ENCODE measurements around the gene CNN2.
A peak's percentile ranks its signal among the peaks of the same experiment; 100 is the strongest.

The CNN2 gene

DNA sequence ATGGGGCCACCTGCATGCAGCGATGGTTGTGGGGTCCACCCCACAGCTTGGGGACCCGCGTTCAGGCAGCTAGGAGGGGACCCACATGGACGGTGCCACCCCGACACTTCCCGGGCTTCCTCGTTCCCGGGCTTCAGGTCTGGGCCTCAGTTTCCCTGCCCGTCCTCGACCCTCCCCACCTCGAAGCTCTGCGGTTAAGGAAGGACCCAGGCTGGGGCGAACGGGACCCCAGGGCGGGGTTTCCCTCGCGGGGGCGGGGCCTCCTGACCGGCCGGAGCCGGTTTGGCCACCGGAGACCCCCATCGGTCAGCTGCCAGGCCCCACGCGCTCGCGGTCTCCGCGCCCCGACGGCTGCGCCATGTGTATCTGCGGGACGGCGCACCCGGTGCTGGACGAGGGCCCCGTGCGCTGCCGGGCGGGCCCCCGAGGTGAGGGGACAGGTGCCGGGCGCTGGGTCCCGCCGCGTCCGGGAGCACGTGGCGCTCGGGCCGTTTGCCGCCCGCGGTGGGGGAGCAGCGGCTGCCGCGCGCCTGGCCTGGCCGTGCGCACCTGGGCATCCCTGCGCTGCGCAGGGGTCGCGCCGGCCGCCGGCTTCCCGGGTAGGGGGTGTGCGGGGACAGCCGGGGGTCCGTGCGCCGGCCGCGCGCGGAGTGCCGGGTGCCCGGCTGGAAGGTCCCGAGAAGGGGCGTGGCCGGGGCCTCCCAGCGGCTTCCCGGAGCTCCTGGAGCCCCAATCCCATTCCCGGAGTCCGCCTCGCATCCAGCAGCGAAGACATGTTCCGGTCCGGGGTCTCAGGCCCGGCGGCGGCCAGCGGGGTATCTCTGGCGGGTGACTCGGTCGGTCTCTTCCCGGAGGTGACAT lies 44.8 kb downstream of the CNN2 start:
- intact Hi-C loops (cut with micrococcal nuclease), result no loop called here
- Mint-ChIP-seq H3K9me3 (no peaks in the 10 kb centered on the region), H3K4me3 (no peak overlapping the region), H3K4me1 (ENCODE audit: low read depth) (peaks cover 55% of the 10 kb centered on the region), H3K36me3 (ENCODE audit: low read depth) (peaks cover 81% of the 10 kb centered on the region), H3K27ac (peak overlapping the region; percentile 50), H3K27me3 (no peaks in the 10 kb centered on the region)

DNA sequence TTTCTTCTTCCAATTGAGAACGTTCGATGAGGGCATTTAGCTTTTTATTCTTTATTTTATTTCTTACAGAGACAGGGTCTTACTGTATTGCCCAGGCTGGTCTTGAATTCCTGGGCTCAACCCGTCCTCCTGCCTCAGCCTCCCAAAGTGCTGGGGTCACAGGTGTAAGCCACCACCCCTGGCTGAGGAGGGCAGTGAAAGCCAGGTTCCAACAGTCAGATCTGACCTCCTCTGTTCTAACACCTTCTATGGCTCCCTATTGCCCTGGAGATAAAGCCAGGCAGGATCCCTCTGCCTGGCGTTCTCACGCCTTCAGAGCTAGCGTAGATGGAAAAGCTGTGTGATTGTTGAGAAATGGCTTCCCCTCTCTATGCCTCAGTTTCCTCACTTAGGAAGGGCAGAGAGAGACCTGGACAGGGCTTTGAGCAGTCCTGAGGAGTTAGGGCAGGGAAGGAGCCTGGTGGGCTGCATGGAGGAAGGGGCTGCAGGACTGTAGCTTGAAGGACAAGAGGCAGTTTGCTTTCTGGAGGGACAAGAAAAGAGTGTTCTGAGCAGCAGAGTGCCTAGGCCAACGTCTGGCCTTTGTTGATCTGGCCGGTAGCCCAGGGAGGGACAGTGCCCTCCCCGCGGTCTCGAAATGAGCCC lies 46.1 kb downstream of the CNN2 start:
- H3K4me3 Mint-ChIP-seq, result no peak overlapping the region
- no peaks in the 10 kb centered on the region for H3K9me3 Mint-ChIP-seq
- peaks cover 92% of the 10 kb centered on the region for H3K36me3 Mint-ChIP-seq (ENCODE audit: low read depth)
- no peaks in the 10 kb centered on the region for H3K27me3 Mint-ChIP-seq
- H3K27ac Mint-ChIP-seq, result peak overlapping the region; percentile 50
- H3K4me1 Mint-ChIP-seq (ENCODE audit: low read depth), result peaks cover 65% of the 10 kb centered on the region
- intact Hi-C loops (cut with micrococcal nuclease), result no loop called here

DNA sequence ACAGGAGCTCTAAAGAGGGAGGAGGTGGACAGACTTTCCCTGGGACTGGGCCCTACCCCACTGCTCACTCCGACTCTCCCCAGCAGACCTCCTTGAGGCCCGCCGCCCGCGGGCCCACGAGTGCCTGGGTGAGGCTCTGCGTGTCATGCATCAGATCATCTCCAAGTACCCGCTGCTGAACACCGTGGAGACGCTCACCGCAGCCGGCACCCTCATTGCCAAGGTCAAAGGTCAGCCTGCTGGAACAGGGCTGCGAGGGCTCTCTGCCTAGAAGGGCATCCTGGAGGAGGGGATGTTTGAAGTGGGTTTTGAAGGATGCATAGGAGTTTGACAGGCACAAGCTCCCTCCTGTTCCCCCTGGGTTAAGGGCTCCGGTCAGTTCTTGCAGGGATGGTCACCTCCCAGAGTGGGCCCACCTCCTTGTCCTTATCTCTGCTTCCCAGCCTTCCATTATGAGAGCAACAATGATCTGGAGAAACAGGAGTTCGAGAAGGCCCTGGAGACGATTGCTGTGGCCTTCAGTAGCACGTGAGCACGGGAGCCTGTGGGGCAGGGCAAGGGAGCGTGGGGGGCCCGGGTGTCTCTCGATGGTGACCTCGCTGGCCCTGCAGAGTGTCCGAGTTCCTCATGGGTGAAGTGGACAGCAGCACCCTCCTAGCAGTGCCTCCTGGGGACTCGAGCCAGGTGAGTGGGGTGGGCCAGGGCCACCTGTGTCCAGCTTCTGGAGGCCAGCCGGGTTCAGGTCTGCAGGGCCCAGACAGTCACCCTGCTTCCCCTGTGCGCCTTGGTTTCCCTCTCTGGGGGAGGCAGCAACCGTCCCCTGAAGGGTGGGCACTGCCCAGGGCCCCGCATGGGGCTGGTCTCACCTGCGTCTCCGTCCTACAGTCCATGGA lies 46.9 kb downstream of the CNN2 start:
- peaks cover 92% of the 10 kb centered on the region for H3K36me3 Mint-ChIP-seq (ENCODE audit: low read depth)
- peak overlapping the region; percentile 54 for H3K4me3 Mint-ChIP-seq
- peak overlapping the region; percentile 71 for H3K27ac Mint-ChIP-seq
- no peaks in the 10 kb centered on the region for H3K27me3 Mint-ChIP-seq
- H3K4me1 Mint-ChIP-seq (ENCODE audit: low read depth), result peaks cover 68% of the 10 kb centered on the region
- no peaks in the 10 kb centered on the region for H3K9me3 Mint-ChIP-seq
- intact Hi-C loops (cut with micrococcal nuclease), result no loop called here

- Mint-ChIP-seq H3K27me3 (no peaks in the 10 kb centered on the region), H3K9me3 (no peaks in the 10 kb centered on the region), H3K4me3 (peak overlapping the region; percentile 54), H3K4me1 (ENCODE audit: low read depth) (peaks cover 61% of the 10 kb centered on the region), H3K27ac (peak overlapping the region; percentile 71), H3K36me3 (ENCODE audit: low read depth) (peaks cover 92% of the 10 kb centered on the region)
- intact Hi-C loops (cut with micrococcal nuclease), result no loop called here
Observed at GRCh38 chr19:1073956-1074517, 47.6 kb downstream of the CNN2 start.

GRCh38 chr19:1074544-1075283 lies 48.3 kb downstream of the CNN2 start:
- peaks cover 92% of the 10 kb centered on the region for H3K36me3 Mint-ChIP-seq (ENCODE audit: low read depth)

DNA sequence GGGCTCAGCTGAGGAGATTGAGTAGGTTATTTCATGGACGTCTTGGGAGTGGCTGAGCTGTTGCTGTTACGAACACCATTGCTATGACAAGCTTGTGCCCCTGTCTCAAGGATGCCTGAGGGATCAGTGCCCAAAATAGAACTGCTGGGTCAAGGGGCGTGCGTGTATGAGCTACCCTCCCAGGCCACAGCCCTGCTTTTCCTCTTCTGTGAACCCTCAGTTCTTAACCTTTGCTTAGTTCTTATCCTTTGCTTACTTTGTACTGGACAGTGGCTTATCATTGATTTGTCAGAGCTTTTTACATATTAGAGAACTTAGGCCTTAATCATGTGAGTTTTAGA lies 49.6 kb downstream of the CNN2 start:
- H3K4me1 Mint-ChIP-seq (ENCODE audit: low read depth), result peaks cover 70% of the 10 kb centered on the region
- peak overlapping the region; percentile 84 for H3K27ac Mint-ChIP-seq
- no peaks in the 10 kb centered on the region for H3K27me3 Mint-ChIP-seq
- no peaks in the 10 kb centered on the region for H3K9me3 Mint-ChIP-seq
- peak overlapping the region; percentile 40 for H3K4me3 Mint-ChIP-seq
- H3K36me3 Mint-ChIP-seq (ENCODE audit: low read depth), result peaks cover 92% of the 10 kb centered on the region
- intact Hi-C loops (cut with micrococcal nuclease), result no loop called here

More at GRCh38 chr19:1074544-1075283, 48.3 kb downstream of the CNN2 start:
- intact Hi-C loops (cut with micrococcal nuclease), result no loop called here
- H3K4me3 Mint-ChIP-seq, result peak overlapping the region; percentile 54
- peaks cover 57% of the 10 kb centered on the region for H3K4me1 Mint-ChIP-seq (ENCODE audit: low read depth)
- H3K9me3 Mint-ChIP-seq, result no peaks in the 10 kb centered on the region
- H3K27me3 Mint-ChIP-seq, result no peaks in the 10 kb centered on the region
- peak overlapping the region; percentile 84 for H3K27ac Mint-ChIP-seq

- H3K9me3 Mint-ChIP-seq, result no peaks in the 10 kb centered on the region
- H3K27me3 Mint-ChIP-seq, result no peaks in the 10 kb centered on the region
- H3K4me3 Mint-ChIP-seq, result peak overlapping the region; percentile 74
- intact Hi-C loops (cut with micrococcal nuclease), result no loop called here
- peak overlapping the region; percentile 84 for H3K27ac Mint-ChIP-seq
- H3K4me1 Mint-ChIP-seq (ENCODE audit: low read depth), result peaks cover 75% of the 10 kb centered on the region
- H3K36me3 Mint-ChIP-seq (ENCODE audit: low read depth), result peaks cover 94% of the 10 kb centered on the region
Observed at GRCh38 chr19:1076951-1077350, 50.5 kb downstream of the CNN2 start.

DNA sequence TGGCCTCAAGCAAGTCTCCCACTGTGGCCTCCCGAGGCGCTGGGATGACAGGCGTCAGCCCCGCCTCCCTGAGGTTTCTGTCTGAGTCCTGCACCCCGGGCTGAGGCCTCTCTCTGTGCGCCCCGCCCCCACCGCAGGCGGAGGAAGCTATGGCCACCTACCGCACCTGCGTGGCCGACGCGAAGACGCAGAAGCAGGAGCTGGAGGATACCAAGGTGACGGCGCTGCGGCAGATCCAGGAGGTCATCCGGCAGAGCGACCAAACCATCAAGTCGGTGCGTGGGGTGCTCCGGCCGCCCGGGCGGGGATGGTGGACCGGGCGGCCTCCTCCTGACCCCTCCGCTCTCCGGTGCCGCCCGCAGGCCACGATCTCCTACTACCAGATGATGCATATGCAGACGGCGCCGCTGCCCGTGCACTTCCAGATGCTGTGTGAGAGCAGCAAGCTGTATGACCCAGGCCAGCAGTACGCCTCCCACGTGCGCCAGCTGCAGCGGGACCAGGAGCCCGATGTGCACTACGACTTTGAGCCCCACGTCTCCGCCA lies 53.2 kb downstream of the CNN2 start:
- peaks cover 96% of the 10 kb centered on the region for H3K36me3 Mint-ChIP-seq (ENCODE audit: low read depth)
- H3K9me3 Mint-ChIP-seq, result no peaks in the 10 kb centered on the region
- H3K4me3 Mint-ChIP-seq, result peak overlapping the region; percentile 45
- peaks cover 68% of the 10 kb centered on the region for H3K4me1 Mint-ChIP-seq (ENCODE audit: low read depth)
- intact Hi-C loops (cut with micrococcal nuclease), result no loop called here
- H3K27ac Mint-ChIP-seq, result peak overlapping the region; percentile 81
- H3K27me3 Mint-ChIP-seq, result no peaks in the 10 kb centered on the region

- peaks cover 73% of the 10 kb centered on the region for H3K4me1 Mint-ChIP-seq (ENCODE audit: low read depth)
- intact Hi-C loops (cut with micrococcal nuclease), result no loop called here
- H3K27ac Mint-ChIP-seq, result peak overlapping the region; percentile 81
- H3K27me3 Mint-ChIP-seq, result no peaks in the 10 kb centered on the region
- no peaks in the 10 kb centered on the region for H3K9me3 Mint-ChIP-seq
- H3K4me3 Mint-ChIP-seq, result no peak overlapping the region
- peaks cover 100% of the 10 kb centered on the region for H3K36me3 Mint-ChIP-seq (ENCODE audit: low read depth)
Observed at GRCh38 chr19:1080360-1081161, 54.2 kb downstream of the CNN2 start.

GRCh38 chr19:1081301-1082164 lies 55.1 kb downstream of the CNN2 start:
- intact Hi-C loops (cut with micrococcal nuclease), result no loop called here
- Mint-ChIP-seq H3K27me3 (no peaks in the 10 kb centered on the region), H3K4me1 (ENCODE audit: low read depth) (peaks cover 76% of the 10 kb centered on the region), H3K36me3 (ENCODE audit: low read depth) (peaks cover 100% of the 10 kb centered on the region), H3K9me3 (no peaks in the 10 kb centered on the region), H3K4me3 (peak overlapping the region; percentile 20), H3K27ac (peak overlapping the region; percentile 81)

- intact Hi-C loops (cut with micrococcal nuclease), result no loop called here
- H3K4me1 Mint-ChIP-seq (ENCODE audit: low read depth), result peaks cover 76% of the 10 kb centered on the region
- H3K4me3 Mint-ChIP-seq, result peak overlapping the region; percentile 59
- H3K27ac Mint-ChIP-seq, result peak overlapping the region; percentile 86
- H3K36me3 Mint-ChIP-seq (ENCODE audit: low read depth), result peaks cover 100% of the 10 kb centered on the region
- no peaks in the 10 kb centered on the region for H3K27me3 Mint-ChIP-seq
- H3K9me3 Mint-ChIP-seq, result no peaks in the 10 kb centered on the region
Observed at GRCh38 chr19:1082165-1082927, 55.9 kb downstream of the CNN2 start.
